Stimulated activated CD4-positive, alpha-beta T cell treated with anti-CD3 and anti-CD28 coated beads, Interleukin-2, amount 100 ng/mL, for 4 hours (primary cell): ENCODE data around the gene NAV3.

ENCODE experiments used
- DNase-seq: peaks from one replicate; pipeline ENCODE4 v3.0.0-alpha.2; 2020; ENCODE audit warnings: low read depth

The NAV3 gene

DNA sequence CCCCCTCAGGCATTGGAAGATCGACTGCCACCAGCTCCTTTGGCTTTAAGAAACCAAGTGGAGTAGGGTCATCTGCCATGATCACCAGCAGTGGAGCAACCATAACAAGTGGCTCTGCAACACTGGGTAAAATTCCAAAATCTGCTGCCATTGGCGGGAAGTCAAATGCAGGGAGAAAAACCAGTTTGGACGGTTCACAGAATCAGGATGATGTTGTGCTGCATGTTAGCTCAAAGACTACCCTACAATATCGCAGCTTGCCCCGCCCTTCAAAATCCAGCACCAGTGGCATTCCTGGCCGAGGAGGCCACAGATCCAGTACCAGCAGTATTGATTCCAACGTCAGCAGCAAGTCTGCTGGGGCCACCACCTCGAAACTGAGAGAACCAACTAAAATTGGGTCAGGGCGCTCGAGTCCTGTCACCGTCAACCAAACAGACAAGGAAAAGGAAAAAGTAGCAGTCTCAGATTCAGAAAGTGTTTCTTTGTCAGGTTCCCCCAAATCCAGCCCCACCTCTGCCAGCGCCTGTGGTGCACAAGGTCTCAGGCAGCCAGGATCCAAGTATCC, 288.7 kb downstream of the NAV3 start:
- no peak for DNase-seq

- no peak for DNase-seq
Measured at GRCh38 chr12:78120306-78120705, 289.6 kb downstream of the NAV3 start.

DNA sequence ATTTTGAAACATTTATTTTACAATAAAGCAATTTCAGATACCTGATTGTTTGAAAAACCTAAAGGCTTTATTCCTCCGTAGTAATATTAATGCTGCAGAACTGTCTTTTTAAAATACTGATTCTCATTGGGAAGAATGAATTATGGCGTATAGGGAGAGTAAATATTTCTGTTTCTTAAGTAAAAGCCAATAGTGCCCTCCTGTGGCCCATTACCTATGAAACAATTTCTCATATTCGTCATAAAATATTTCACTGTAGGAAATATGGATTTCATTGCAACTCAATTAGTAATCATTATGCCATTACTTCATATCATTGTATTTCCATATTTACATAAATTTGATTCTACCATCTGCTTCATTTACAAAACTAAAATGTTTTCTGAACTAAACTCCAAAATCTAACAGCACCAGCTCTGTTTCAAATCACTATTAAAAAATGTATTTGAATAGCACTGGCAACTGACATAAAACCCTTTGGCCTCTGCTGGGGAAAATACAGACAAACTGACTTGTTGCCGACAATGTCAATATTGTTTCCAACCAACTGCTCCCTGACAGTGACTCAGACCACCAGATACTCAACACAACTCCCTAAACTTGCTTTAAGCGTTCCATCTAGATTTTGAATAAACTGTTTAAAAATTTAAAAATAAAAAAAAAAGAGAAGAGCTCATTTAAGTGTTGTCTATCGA, 290.3 kb downstream of the NAV3 start:
- DNase-seq = no peak

DNA sequence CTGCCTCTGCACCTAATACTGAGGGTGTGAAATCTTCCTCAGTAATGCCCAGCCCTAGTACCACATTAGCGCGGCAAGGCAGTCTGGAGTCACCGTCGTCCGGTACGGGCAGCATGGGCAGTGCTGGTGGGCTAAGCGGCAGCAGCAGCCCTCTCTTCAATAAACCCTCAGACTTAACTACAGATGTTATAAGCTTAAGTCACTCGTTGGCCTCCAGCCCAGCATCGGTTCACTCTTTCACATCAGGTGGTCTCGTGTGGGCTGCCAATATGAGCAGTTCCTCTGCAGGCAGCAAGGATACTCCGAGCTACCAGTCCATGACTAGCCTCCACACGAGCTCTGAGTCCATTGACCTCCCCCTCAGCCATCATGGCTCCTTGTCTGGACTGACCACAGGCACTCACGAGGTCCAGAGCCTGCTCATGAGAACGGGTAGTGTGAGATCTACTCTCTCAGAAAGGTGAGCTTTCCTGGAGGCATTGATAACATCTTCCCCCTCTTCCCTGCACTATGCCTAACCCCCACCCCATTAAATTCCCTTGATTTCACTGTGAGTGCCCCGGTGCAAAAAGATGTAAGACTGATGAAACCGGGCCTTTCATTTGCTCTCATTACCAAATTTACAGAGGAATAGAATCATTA, 291.4 kb downstream of the NAV3 start:
- DNase-seq = no peak

DNA sequence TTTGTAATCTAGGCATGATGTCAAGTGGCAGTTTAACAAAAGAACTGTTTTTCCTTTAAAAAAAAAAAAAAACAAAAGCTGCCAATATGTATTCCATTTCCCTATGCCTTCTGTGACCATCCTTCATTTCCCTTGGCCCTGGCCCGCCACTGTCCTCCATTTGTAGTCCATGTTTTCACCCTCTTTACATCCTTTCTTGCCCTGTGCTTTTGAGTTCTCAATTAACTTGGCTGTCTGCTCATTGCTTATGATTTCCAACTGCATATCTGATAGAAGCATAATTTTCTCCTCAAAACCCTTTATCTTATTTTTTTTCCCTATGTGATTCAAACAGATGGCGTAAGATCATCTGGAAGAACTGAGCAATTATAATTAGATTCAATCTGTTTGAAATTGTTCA, 297.5 kb downstream of the NAV3 start:
- DNase-seq = no peak

- no peak for DNase-seq
Measured at GRCh38 chr12:78143717-78144116, 313.0 kb downstream of the NAV3 start.

GRCh38 chr12:78145398-78145797, 314.7 kb downstream of the NAV3 start:
- no peak for DNase-seq

GRCh38 chr12:78146365-78146772, 315.7 kb downstream of the NAV3 start:
- DNase-seq = no peak

- DNase-seq = no peak
Measured at GRCh38 chr12:78149459-78149858, 318.8 kb downstream of the NAV3 start.

DNA sequence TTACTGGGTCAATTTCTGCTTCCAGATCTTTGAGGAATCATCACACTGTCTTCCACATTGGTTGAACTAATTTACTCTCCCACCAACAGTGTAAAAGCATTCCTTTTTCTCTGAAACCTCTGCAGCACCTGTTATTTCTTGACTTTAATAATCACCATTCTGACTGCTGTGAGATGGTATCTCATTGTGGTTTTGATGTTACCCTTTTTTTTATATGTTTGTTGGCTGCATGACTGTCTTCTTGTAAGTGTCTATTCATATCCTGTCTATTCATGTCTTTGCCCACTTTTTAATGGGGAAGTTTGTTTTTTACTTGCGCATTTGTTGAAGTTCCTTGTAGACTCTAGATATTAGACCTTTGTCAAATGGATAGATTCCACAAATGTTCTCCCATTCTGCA, 324.9 kb downstream of the NAV3 start:
- no peak for DNase-seq

GRCh38 chr12:78156751-78157150, 326.1 kb downstream of the NAV3 start:
- DNase-seq = no peak

DNA sequence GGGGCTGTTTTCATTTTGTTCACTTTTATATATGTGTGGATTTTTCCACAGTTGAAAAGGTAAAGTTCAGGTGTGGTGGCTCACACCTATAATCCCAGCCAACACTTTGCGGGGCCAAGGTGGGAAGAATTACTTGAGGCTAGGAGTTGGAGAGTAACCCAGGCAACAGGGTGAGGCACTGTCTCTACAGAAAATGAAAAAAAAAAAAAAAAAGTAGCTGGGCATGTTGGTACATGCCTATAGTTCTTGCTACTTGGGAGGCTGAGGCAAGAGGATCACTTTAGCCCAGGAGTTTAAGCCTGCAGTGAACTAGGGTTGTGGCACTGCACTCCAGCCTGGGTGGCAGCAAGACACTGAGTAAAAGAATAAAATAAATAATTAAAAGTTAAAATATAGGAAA, 326.5 kb downstream of the NAV3 start:
- DNase-seq = no peak

DNA sequence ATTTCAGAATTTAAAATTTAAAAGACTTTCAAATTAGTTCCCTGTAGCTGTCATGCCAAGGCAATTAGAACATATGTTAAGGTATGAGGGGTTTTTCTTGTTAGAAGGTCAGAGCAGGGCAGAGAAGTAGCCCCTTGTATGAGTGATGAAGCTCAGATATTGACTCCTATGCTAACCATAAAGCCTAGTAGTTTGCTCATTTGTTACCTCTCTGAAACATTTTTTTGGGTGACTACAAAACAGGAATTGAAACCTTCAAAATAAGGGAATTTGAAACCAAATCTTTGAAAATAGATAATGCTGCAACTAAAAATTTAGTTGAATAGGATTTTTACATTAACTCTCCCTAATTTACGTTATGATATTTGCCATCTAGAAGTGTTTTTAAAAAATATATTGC, 333.5 kb downstream of the NAV3 start:
- DNase-seq = no peak

DNA sequence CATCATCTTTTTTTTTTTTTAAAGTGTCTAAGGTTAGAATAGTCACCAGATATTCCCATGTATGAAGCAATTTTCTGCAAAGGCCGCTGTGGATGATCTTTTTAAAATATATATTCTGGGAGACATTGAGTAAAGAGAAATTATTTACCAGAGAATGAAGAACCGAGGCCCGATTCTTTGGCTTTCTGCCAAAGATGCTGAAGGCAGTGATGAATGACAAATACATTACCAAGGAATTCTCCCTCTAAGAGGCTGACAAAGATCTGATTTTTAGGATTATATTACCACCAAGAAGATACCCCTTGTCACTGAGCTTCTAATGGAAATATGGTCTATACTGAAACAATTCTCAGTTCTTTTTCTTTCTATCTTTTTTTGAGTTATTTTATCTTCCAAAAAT, 336.8 kb downstream of the NAV3 start:
- DNase-seq = no peak

DNA sequence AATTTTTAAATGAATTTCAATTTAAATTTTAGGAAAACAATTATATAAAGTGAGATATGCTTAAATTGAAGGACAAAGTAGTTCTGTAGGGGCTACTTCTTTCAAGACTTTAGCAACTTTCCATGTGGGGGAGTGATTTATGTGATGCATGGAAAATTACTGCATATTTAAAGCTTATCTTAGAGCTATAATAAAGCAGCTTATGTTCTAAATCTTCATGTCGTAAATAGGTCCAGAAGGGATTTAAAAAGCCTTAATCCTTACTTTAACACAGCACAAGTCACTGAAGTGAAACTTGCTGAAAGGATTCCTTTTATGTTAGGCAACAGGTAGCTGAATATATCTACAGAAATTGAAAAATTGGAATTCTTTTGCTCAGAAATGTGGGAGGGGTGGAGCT, 340.4 kb downstream of the NAV3 start:
- no peak for DNase-seq

GRCh38 chr12:78176643-78177042, 345.9 kb downstream of the NAV3 start:
- no peak for DNase-seq

- no peak for DNase-seq
Measured at GRCh38 chr12:78177298-78177697, 346.6 kb downstream of the NAV3 start.

DNA sequence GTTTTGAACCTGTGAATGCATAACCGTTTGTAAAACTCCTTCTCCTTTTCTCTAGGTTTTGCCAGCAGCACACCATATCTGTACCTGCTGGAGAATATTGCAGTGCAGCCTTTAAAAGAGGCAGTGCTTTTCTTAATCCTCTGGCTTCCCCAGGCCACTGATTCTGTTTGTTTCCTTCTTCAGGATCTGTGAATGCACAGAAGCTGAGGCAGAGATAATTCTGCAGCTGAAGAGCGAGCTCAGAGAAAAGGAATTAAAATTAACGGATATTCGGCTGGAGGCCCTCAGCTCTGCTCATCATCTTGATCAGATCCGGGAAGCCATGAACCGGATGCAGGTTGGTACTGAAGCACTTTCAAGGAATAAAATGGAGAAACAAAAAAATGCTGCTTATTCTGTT, 348.7 kb downstream of the NAV3 start:
- DNase-seq = no peak

GRCh38 chr12:78181544-78182162, 351.0 kb downstream of the NAV3 start:
- DNase-seq = no peak

GRCh38 chr12:78183824-78184223, 353.1 kb downstream of the NAV3 start:
- DNase-seq = no peak

DNA sequence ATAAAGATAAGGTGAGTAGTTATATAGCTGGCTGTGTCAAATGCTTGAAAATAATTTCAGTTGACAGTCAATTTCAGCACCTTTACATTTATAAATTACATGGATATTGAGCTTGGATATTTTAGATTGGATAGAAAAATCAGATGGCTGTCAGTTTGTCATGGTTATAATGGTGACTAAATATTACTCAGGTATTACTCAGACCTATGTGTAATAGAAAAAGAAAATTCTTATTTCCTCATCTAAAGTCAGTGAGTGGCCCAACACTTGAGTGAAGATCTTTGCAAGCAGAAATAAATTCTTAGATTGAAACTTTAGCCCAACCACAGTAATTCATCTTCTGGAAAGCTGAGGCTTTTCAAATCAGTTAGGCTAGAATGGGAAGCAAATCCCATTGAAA, 354.4 kb downstream of the NAV3 start:
- no peak for DNase-seq

GRCh38 chr12:78185651-78186050, 355.0 kb downstream of the NAV3 start:
- DNase-seq = no peak

GRCh38 chr12:78186670-78187069, 356.0 kb downstream of the NAV3 start:
- no peak for DNase-seq
